DOHH2 (cell line): ENCODE measurements around the gene TMEM147.

Experiments used
- H3F3A ChIP-seq: fragments of 200-600 bp; sonication (generic), shearing (Covaris generic); 2 replicates; pipeline ENCODE4 v1.6.0; 2016; ENCODE audit warnings: antibody characterized with exemption, mild to moderate bottlenecking; ENCODE audit not compliant: control insufficient read depth, insufficient read depth
- H3K27ac ChIP-seq: fragments of 200-600 bp; sonication (generic); 2 replicates; pipeline ENCODE4 v1.5.1; 2014; ENCODE audit warnings: low read depth, mild to moderate bottlenecking, low read length, moderate library complexity
- H3K27me3 ChIP-seq: fragments of 200-600 bp; sonication (generic); 2 replicates; pipeline ENCODE4 v1.6.1; 2014; ENCODE audit warnings: mild to moderate bottlenecking, low read length, mixed read lengths; ENCODE audit not compliant: control insufficient read depth
- H3K36me3 ChIP-seq: fragments of 200-600 bp; sonication (generic); 2 replicates; pipeline ENCODE4 v1.6.1; 2014; ENCODE audit warnings: mild to moderate bottlenecking, low read length, moderate library complexity, mixed read lengths; ENCODE audit not compliant: control insufficient read depth
- H3K4me1 ChIP-seq: fragments of 200-600 bp; sonication (generic); 2 replicates; pipeline ENCODE4 v1.6.1; 2014; ENCODE audit warnings: mild to moderate bottlenecking, low read length, mixed read lengths; ENCODE audit not compliant: control insufficient read depth
- H3K4me2 ChIP-seq: fragments of 200-600 bp; sonication (generic); 2 replicates; pipeline ENCODE4 v1.6.0; 2014; ENCODE audit warnings: mild to moderate bottlenecking, low read length, moderate library complexity
- H3K4me3 ChIP-seq: fragments of 200-600 bp; sonication (generic); 2 replicates; pipeline ENCODE4 v1.5.1; 2014; ENCODE audit warnings: mild to moderate bottlenecking, low read length, mixed read lengths
- H3K79me2 ChIP-seq: fragments of 200-600 bp; sonication (generic); 2 replicates; pipeline ENCODE4 v1.6.1; 2014; ENCODE audit warnings: mild to moderate bottlenecking, low read length, mixed read lengths; ENCODE audit not compliant: control insufficient read depth
- H3K9me2 ChIP-seq: fragments of 200-600 bp; sonication (generic); replicated peaks from 2 replicates; pipeline ENCODE4 v1.6.1; 2014; ENCODE audit warnings: mild to moderate bottlenecking, low read length, mixed read lengths; ENCODE audit not compliant: control insufficient read depth
- H3K9me3 ChIP-seq: fragments of 200-600 bp; sonication (generic); 2 replicates; pipeline ENCODE4 v1.6.1; 2014; ENCODE audit warnings: antibody characterized with exemption, low read length, mixed read lengths; ENCODE audit not compliant: control insufficient read depth, insufficient read depth
- H4K20me1 ChIP-seq: fragments of 200-600 bp; sonication (generic); 2 replicates; pipeline ENCODE4 v1.6.0; 2014; ENCODE audit warnings: low read depth, mild to moderate bottlenecking, antibody characterized with exemption, low read length, moderate library complexity; ENCODE audit not compliant: control insufficient read depth, insufficient read depth
- EZH2phosphoT487 ChIP-seq: fragments of 200-600 bp; sonication (generic); IDR thresholded peaks from 2 replicates; pipeline ENCODE4 v1.6.1; 2017; ENCODE audit warnings: borderline replicate concordance, mild to moderate bottlenecking, antibody characterized with exemption, low read length, moderate library complexity, mixed read lengths
- TF ChIP-seq, protein P1 (sequence below): fragments of 200-600 bp; sonication (generic); IDR thresholded peaks from one replicate; pipeline ENCODE4 v1.5.1; 2014; ENCODE audit warnings: antibody characterized with exemption, mild to moderate bottlenecking, low read depth, low read length; ENCODE audit not compliant: poor library complexity, severe bottlenecking

TMEM147 gene

DNA sequence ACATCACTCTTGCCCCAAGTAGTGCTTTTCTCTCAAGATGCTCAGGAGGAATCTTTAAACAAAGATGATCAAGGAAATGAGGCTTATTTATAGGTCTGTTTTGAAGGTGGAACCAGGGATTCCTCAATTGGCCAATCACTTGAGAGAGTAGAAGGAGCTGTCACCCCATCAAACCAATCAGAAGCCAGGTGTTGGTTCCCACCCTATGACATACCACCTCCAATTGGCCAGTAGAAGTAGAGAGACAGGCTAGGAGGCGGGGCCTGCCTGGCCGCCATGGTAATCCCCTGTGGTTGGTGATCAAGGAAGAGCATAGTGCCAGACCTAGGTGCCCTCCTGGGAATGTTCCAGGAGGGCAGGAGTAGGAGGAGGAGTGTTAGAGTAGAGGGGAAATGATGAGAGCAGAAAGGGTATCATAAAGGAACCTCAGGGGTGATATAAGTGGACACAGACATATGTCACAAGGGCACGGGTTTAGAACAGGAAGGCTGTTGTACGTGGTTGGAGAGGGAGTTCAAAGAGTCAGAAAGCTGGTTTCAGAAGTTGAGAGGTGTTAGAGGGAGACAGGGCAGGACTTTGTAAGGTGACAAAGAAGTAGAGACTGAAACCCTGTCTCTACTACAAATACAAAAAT, 51.1 kb downstream of the TMEM147 start:
- Histone ChIP-seq H3K4me2 (no peak overlapping the region), H3K4me3 (no peak overlapping the region), H3K9me2 (no peaks in the 10 kb centered on the region), H3K27ac (no peak overlapping the region), H3K9me3 (no peaks in the 10 kb centered on the region), H3F3A (no peaks in the 10 kb centered on the region), H3K4me1 (no peaks in the 10 kb centered on the region), H4K20me1 (no peaks in the 10 kb centered on the region), H3K79me2 (no peaks in the 10 kb centered on the region), H3K36me3 (no peaks in the 10 kb centered on the region), H3K27me3 (peaks cover 5% of the 10 kb centered on the region)
- TF ChIP-seq, protein P1, sequence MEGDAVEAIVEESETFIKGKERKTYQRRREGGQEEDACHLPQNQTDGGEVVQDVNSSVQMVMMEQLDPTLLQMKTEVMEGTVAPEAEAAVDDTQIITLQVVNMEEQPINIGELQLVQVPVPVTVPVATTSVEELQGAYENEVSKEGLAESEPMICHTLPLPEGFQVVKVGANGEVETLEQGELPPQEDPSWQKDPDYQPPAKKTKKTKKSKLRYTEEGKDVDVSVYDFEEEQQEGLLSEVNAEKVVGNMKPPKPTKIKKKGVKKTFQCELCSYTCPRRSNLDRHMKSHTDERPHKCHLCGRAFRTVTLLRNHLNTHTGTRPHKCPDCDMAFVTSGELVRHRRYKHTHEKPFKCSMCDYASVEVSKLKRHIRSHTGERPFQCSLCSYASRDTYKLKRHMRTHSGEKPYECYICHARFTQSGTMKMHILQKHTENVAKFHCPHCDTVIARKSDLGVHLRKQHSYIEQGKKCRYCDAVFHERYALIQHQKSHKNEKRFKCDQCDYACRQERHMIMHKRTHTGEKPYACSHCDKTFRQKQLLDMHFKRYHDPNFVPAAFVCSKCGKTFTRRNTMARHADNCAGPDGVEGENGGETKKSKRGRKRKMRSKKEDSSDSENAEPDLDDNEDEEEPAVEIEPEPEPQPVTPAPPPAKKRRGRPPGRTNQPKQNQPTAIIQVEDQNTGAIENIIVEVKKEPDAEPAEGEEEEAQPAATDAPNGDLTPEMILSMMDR: no peak
- TF ChIP-seq EZH2phosphoT487: no peak
